Pancreas (tissue), 10 donors: ENCODE results near the gene NGFR. TPM values are rescaled to one million over a fixed set of nuclear protein-coding genes. Genes with fewer than 3 reads are reported as not detected.

Experiments used
- ATAC-seq, 4 donors: fragments of 200-7000 bp; cut with Tn5 transposase; one replicate each; pipeline versions ENCODE4 v1.8.0 to v1.9.1; 2020; ENCODE audit warnings: mild to moderate bottlenecking in 4 of 4, moderate library complexity in 4 of 4
- DNase-seq, 6 donors: peaks; one replicate each; pipeline ENCODE4 v3.0.0-alpha.2; 2020
- FAIRE-seq: peaks from 2 replicates; lab custom pipeline; 2012; peaks lifted over from hg19 to GRCh38; lab: Jason Lieb, UNC
- H3K27ac ChIP-seq, 4 donors: fragments of 200-600 bp; sonication (generic); 1 replicate in 3 of 4; 2 replicates in 1 of 4; pipeline versions ENCODE4 v1.5.0 to v1.8.0; 2020
- H3K27me3 ChIP-seq, 4 donors: fragments of 200-600 bp; one replicate each; pipeline ENCODE4 v1.8.0; 2021
- H3K36me3 ChIP-seq, 3 donors: fragments of 200-600 bp; sonication (generic) in 1 of 3; one replicate each; pipeline versions ENCODE4 v1.5.0 to v1.8.0; 2020 to 2021
- H3K4me1 ChIP-seq, 3 donors: fragments of 200-600 bp; one replicate each; pipeline ENCODE4 v1.8.0; 2021
- H3K4me3 ChIP-seq, 4 donors: fragments of 200-600 bp; sonication (generic) in 2 of 4; one replicate each; pipeline versions ENCODE4 v1.5.0 to v1.8.0; 2020 to 2021
- H3K9me3 ChIP-seq, 4 donors: fragments of 200-600 bp; one replicate each; pipeline ENCODE4 v1.8.0; 2021
- CTCF ChIP-seq, 4 donors: fragments of 200-600 bp; sonication (generic) in 3 of 4; IDR thresholded peaks; one replicate each; pipeline versions ENCODE4 v1.5.0 to v1.8.0; 2021; ENCODE audit warnings: antibody characterized with exemption in 4 of 4
- WGBS, 2 donors: extraction: QIAGEN DNeasy Blood & Tissue Kit; methylation state at CpG; one replicate each; pipeline ENCODE4 v1.1.7; 2013; 5-methylcytosine and 5-hydroxymethylcytosine counted together
- intact Hi-C, 3 donors: fragments of 100-400 bp; cut with DNase I; formaldehyde crosslinking; loops; one replicate each; pipeline versions ENCODE4 v1.11.1 to v1.14.2; 2022
- polyA plus RNA-seq, 2 donors: library from polyadenylated mRNA; stranded (reverse); fragments of 200-250 nt; gene quantifications; one replicate each; pipeline ENCODE4 v1.2.3, GENCODE V29; 2013
- total RNA-seq, 6 donors: library from RNA; stranded (reverse); fragmentation: NEBNext Ultra II Directional in 4 of 6; extraction: Animal tissue kit (Norgen Biotek cat#: 25700) in 4 of 6; gene quantifications; one replicate each; pipeline versions ENCODE4 v1.2.1 to v1.2.4, GENCODE V29; 2021 to 2023
- donor health status: healthy with polysubstance abuse.
- donor health status: DM: no; HTN: no; CAD: no; lungs with moderate emphysema.
- donor health status: DM: no; HTN: no; CAD: no.
- donor health status: control.
- donor health status: control.
- donor health status: Bipolar disorder and iron deficiency.
- donor health status: DM: yes; HTN: yes; CAD: no.
- donor health status: DM: no; HTN: no; CAD: no.
- donor health status: DM: no; HTN: no; CAD: no.
- donor health status: DM: yes; HTN: yes; CAD: no.

Gene NGFR
- total and polyA plus RNA-seq, 8 donors, result 1.1 to 19.0 (median 4.7) TPM

GRCh38 chr17:49461580-49461979 is 33.5 kb upstream of the NGFR start:
- whole genome bisulfite sequencing, 2 donors, result 23 to 25% methylated on average over 2 of the region's 2 CpGs
- Histone ChIP-seq H3K27ac (no peak overlapping the region), H3K9me3 (no peaks in the 10 kb centered on the region), H3K4me3 (no peak overlapping the region), H3K4me1 (no peaks in the 10 kb centered on the region), H3K27me3 (peaks cover 0 to 7% (median 0%) of the 10 kb centered on the region in 4 donors), H3K36me3 (no peaks in the 10 kb centered on the region)
- DNase-seq (no peak), FAIRE-seq (no peak), ATAC-seq (no peak)
- intact Hi-C loops, result no loop called here
- TF ChIP-seq CTCF (IDR thresholded peaks at IDR 0.05), result no peak

- Histone ChIP-seq H3K27ac (no peak overlapping the region), H3K36me3 (no peaks in the 10 kb centered on the region), H3K9me3 (no peaks in the 10 kb centered on the region), H3K4me1 (no peaks in the 10 kb centered on the region), H3K27me3 (peaks cover 0 to 5% (median 0%) of the 10 kb centered on the region in 4 donors), H3K4me3 (no peak overlapping the region)
- ATAC-seq, result no peak
- 65 to 68% methylated on average over 2 of the region's 2 CpGs for WGBS, 2 donors
- no peak for TF ChIP-seq CTCF (IDR thresholded peaks at IDR 0.05)
- intact Hi-C loops, result no loop called here
- DNase-seq, result no peak
- no peak for FAIRE-seq
These were observed 31.0 kb upstream of the NGFR start for GRCh38 chr17:49464049-49464448.

GRCh38 chr17:49465331-49465903 is 29.7 kb upstream of the NGFR start:
- Histone ChIP-seq H3K4me3 (no peak overlapping the region), H3K27me3 (peaks cover 0 to 5% (median 0%) of the 10 kb centered on the region in 4 donors), H3K36me3 (no peaks in the 10 kb centered on the region), H3K27ac (no peak overlapping the region), H3K4me1 (no peaks in the 10 kb centered on the region), H3K9me3 (no peaks in the 10 kb centered on the region)
- TF ChIP-seq CTCF (IDR thresholded peaks at IDR 0.05), result no peak
- intact Hi-C loops, result no loop called here
- no peak for ATAC-seq
- no peak for DNase-seq
- FAIRE-seq, result no peak
- WGBS, 2 donors, result 70 to 73% methylated on average over 17 of the region's 17 CpGs

- Histone ChIP-seq H3K36me3 (no peaks in the 10 kb centered on the region), H3K9me3 (no peaks in the 10 kb centered on the region), H3K27ac (no peak overlapping the region), H3K4me1 (no peaks in the 10 kb centered on the region), H3K27me3 (peaks cover 0 to 5% (median 0%) of the 10 kb centered on the region in 4 donors), H3K4me3 (no peak overlapping the region)
- WGBS, 2 donors, result 39 to 83% methylated on average over 1 of the region's 1 CpG
- intact Hi-C loops, result no loop called here
- no peak for TF ChIP-seq CTCF (IDR thresholded peaks at IDR 0.05)
- DNase-seq (no peak), FAIRE-seq (no peak), ATAC-seq (no peak)
These were observed 28.7 kb upstream of the NGFR start for GRCh38 chr17:49466436-49466835.

GRCh38 chr17:49467175-49467574 is 27.9 kb upstream of the NGFR start:
- Histone ChIP-seq H3K36me3 (no peaks in the 10 kb centered on the region), H3K4me1 (no peaks in the 10 kb centered on the region), H3K4me3 (no peak overlapping the region), H3K27me3 (peaks cover 0 to 5% (median 0%) of the 10 kb centered on the region in 4 donors), H3K27ac (no peak overlapping the region), H3K9me3 (no peaks in the 10 kb centered on the region)
- DNase-seq (no peak), ATAC-seq (no peak), FAIRE-seq (no peak)
- intact Hi-C loops, result no loop called here
- 55 to 79% methylated on average over 1 of the region's 1 CpG for WGBS, 2 donors
- TF ChIP-seq CTCF (IDR thresholded peaks at IDR 0.05), result no peak
